BJ (cell line): ENCODE measurements around the gene TUBB4A. TPM values are rescaled to one million over a fixed set of nuclear protein-coding genes. Genes with fewer than 3 reads are reported as not detected.

ENCODE experiments used
- CTCF ChIA-PET: fragments of 350-600 bp; formaldehyde crosslinking; extraction: SDS; loops from one replicate; lab custom pipeline; 2021; ENCODE audit warnings: antibody characterized with exemption, inconsistent platforms; lab: Yijun Ruan, JAX
- POLR2A ChIA-PET: fragments of 300-600 bp; sonication (Branson Sonifier 250); formaldehyde crosslinking; extraction: SDS; loops from one replicate; lab custom pipeline; 2021; ENCODE audit warnings: antibody characterized with exemption; lab: Charles Lee
- DNase-seq: peaks from one replicate; pipeline ENCODE4 v3.0.0-alpha.2; 2011; ENCODE audit warnings: low read depth
- H3K27me3 ChIP-seq: 2 replicates; pipeline ENCODE4 v1.6.0; 2011; ENCODE audit warnings: low read length; ENCODE audit not compliant: control insufficient read depth, insufficient read depth
- H3K36me3 ChIP-seq: 2 replicates; pipeline ENCODE4 v1.5.1; 2011; ENCODE audit warnings: low read length; ENCODE audit not compliant: control insufficient read depth, insufficient read depth
- H3K4me3 ChIP-seq: 2 replicates; pipeline ENCODE4 v1.5.1; 2011; ENCODE audit warnings: low read depth, mild to moderate bottlenecking, control low read depth, low read length
- CTCF ChIP-seq: IDR thresholded peaks from 2 replicates; pipeline ENCODE4 v1.5.1; 2011; ENCODE audit warnings: low read depth, mild to moderate bottlenecking, control low read depth, inconsistent platforms, low read length, moderate library complexity; ENCODE audit not compliant: insufficient read depth
- polyA plus RNA-seq: library from polyadenylated mRNA; depleted of rRNA; stranded (reverse); fragments of >200 nt; gene quantifications from 2 replicates; pipeline ENCODE4 v1.2.3, GENCODE V29; 2011

Gene TUBB4A
- polyA plus RNA-seq, 1 experiment: not detected

- DNase-seq: no peak
Observed at GRCh38 chr19:6491802-6492592, 10.1 kb downstream of the TUBB4A start.

GRCh38 chr19:6490134-6490533, 12.0 kb downstream of the TUBB4A start:
- ChIA-PET POLR2A (no interaction called here), CTCF (no interaction called here)
- Histone ChIP-seq H3K27me3 (no peaks in the 10 kb centered on the region), H3K36me3 (no peaks in the 10 kb centered on the region), H3K4me3 (no peak overlapping the region)
- no peak for DNase-seq
- no peak for TF ChIP-seq CTCF

More at GRCh38 chr19:6491802-6492592, 10.1 kb downstream of the TUBB4A start:
- CTCF ChIA-PET: interaction anchor here (0.6 to 1.7 kb wide), 2 partner anchors 10 to 24 kb away, joined by 5 to 7 read pairs; partner anchors contain the start of gene DENND1C
- Histone ChIP-seq H3K4me3 (no peak overlapping the region), H3K27me3 (no peaks in the 10 kb centered on the region), H3K36me3 (no peaks in the 10 kb centered on the region)
- POLR2A ChIA-PET: no interaction called here
- no peak for TF ChIP-seq CTCF

GRCh38 chr19:6489278-6490061, 12.6 kb downstream of the TUBB4A start:
- POLR2A ChIA-PET: no interaction called here
- no peaks in the 10 kb centered on the region for H3K27me3 ChIP-seq
- CTCF ChIA-PET: no interaction called here
- H3K36me3 ChIP-seq: no peaks in the 10 kb centered on the region
- no peak for DNase-seq
- TF ChIP-seq CTCF: no peak
- no peak overlapping the region for H3K4me3 ChIP-seq

- Histone ChIP-seq H3K27me3 (no peaks in the 10 kb centered on the region), H3K36me3 (no peaks in the 10 kb centered on the region), H3K4me3 (no peak overlapping the region)
- DNase-seq: no peak
- ChIA-PET CTCF (no interaction called here), POLR2A (no interaction called here)
- TF ChIP-seq CTCF: no peak
Observed at GRCh38 chr19:6484831-6485230, 17.3 kb downstream of the TUBB4A start.

GRCh38 chr19:6484230-6484629, 17.9 kb downstream of the TUBB4A start:
- TF ChIP-seq CTCF: no peak
- CTCF ChIA-PET: no interaction called here
- H3K27me3 ChIP-seq: no peaks in the 10 kb centered on the region
- no peak for DNase-seq
- POLR2A ChIA-PET: no interaction called here
- H3K4me3 ChIP-seq: no peak overlapping the region
- H3K36me3 ChIP-seq: no peaks in the 10 kb centered on the region
